GM12864 (cell line): ENCODE data around the gene TNK1.

ENCODE experiments used
- DNase-seq: peaks from one replicate; pipeline ENCODE4 v3.0.0-alpha.2; 2011; ENCODE audit warnings: low read depth
- H3K4me3 ChIP-seq: 2 replicates; pipeline ENCODE4 v1.5.1; 2011; ENCODE audit warnings: mild to moderate bottlenecking, low read depth, low read length, control low read depth
- TF ChIP-seq, protein P1 (sequence below): IDR thresholded peaks from 2 replicates; pipeline ENCODE4 v1.5.1; 2011; ENCODE audit warnings: low read depth, mild to moderate bottlenecking, moderate library complexity, low read length, control low read depth, inconsistent platforms; ENCODE audit errors: missing control alignments

TNK1 gene

GRCh38 chr17:7370853-7371252 is 10.0 kb upstream of the TNK1 start:
- TF ChIP-seq, protein P1, sequence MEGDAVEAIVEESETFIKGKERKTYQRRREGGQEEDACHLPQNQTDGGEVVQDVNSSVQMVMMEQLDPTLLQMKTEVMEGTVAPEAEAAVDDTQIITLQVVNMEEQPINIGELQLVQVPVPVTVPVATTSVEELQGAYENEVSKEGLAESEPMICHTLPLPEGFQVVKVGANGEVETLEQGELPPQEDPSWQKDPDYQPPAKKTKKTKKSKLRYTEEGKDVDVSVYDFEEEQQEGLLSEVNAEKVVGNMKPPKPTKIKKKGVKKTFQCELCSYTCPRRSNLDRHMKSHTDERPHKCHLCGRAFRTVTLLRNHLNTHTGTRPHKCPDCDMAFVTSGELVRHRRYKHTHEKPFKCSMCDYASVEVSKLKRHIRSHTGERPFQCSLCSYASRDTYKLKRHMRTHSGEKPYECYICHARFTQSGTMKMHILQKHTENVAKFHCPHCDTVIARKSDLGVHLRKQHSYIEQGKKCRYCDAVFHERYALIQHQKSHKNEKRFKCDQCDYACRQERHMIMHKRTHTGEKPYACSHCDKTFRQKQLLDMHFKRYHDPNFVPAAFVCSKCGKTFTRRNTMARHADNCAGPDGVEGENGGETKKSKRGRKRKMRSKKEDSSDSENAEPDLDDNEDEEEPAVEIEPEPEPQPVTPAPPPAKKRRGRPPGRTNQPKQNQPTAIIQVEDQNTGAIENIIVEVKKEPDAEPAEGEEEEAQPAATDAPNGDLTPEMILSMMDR = no peak
- H3K4me3 ChIP-seq = no peak overlapping the region
- DNase-seq = no peak

DNA sequence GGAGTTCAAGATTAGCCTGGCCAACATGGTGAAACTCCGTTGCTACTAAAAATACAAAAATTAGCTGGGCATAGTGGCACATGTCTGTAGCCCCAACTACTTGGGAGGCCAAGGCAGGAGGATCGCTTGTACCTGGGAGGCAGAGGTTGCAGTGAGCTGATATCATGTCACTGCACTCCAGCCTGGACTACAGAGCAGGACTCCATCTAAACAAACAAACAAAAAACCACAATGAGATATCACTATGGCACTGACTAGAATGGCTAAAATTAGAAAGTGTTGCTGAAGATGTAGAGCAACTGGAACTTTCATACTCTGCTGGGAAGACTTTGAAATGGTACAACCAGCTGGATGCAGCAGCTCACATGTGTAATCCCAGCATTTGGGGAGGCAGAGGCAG is 6.5 kb upstream of the TNK1 start:
- H3K4me3 ChIP-seq = no peak overlapping the region
- TF ChIP-seq, protein P1 = no peak
- no peak for DNase-seq

GRCh38 chr17:7379134-7379533 is 1.8 kb upstream of the TNK1 start:
- TF ChIP-seq, protein P1 = no peak
- no peak for DNase-seq
- no peak overlapping the region for H3K4me3 ChIP-seq

DNA sequence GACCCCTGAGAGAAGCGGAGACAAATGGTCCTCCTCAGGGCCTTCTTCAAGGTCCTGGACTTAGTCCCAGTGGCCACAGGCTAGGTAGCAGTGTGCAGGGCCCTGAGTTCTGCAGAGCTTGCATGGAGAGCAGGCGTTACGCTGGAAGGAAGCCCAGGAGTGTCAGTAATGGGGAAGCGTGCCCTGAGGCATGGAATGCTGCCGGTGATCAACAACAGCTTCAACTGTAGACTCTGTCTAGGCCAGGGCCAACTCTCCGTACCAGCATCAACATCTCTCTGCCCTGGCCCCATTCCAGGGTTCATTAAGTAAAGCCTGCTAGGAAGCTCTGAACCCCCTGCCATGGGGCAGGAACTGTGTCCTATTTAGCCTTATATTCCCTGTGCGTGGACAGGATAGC is 568 bp upstream of the TNK1 start:
- TF ChIP-seq, protein P1 = no peak
- no peak overlapping the region for H3K4me3 ChIP-seq
- DNase-seq = no peak

- TF ChIP-seq, protein P1 = no peak
- DNase-seq = no peak
- H3K4me3 ChIP-seq = no peak overlapping the region
Observed at GRCh38 chr17:7382901-7383300, 2.0 kb downstream of the TNK1 start.

- no peak overlapping the region for H3K4me3 ChIP-seq
Observed at GRCh38 chr17:7383371-7383741, 2.5 kb downstream of the TNK1 start.

More at GRCh38 chr17:7383371-7383741, 2.5 kb downstream of the TNK1 start:
- TF ChIP-seq, protein P1 = no peak
- DNase-seq = no peak
